NCI-H1105 (cell line): ENCODE data around the gene SLC38A10.
A peak's percentile ranks its signal among the peaks of the same experiment; 100 is the strongest.

Source experiments
- DNase-seq: peaks from one replicate; lab custom pipeline; 2025; lab: John Stamatoyannopoulos, UW

Gene SLC38A10

GRCh38 chr17:81295031-81295675 is at the start of gene SLC38A10:
TSS of gene SLC38A10 (minus strand) at chr17:81295307. CDS start at chr17:81294921, 386 bp downstream.
- DNase-seq = peak; percentile 74

GRCh38 chr17:81342269-81343070 is 47.4 kb upstream of the SLC38A10 start:
- DNase-seq = no peak

- no peak for DNase-seq
Observed at GRCh38 chr17:81341516-81342268, 46.6 kb upstream of the SLC38A10 start.

DNA sequence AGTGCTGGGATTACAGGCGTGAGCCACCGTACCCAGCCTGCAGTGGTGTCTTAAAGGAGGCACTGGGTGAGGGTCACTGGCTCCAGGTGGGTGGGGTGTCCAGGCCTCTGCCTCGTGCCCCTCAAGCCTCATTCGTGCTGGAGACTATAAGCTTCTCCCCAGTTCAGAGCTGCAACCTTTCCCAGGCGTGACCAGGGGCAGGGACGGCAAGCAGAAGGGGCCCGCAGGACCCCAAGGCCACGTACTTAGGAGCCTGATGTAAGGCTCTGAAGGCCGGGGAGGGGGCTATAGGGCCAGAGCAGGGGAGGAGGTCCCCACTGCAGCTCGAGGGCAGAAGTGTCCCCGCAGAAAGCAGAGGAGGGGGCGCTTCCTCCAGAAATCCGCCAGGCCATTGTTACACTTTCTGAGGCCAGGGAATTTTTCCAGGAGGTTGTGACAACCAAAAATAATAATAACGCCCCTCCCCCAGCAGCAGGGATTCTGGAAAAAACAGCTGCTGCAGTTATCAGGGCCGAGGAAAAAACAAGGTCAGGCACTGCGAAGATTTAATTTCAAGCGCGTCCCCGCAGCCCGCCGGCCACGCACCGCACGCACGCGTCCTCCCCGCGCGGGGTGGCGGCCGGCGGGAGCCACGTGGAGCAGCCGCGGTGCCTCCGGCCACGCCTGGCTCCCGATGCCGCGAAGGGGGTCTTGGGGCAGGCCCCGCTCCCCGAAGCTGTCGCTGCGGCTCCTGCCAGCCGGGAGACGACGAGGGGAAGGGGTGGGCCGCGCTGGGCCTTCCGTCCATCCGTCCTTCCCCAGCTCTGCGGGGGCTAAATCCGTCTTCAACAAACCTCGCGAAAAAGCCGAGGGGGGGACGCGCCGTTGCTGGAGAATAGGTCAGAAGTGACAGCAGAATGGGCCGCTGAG is 45.8 kb upstream of the SLC38A10 start:
- DNase-seq = no peak

GRCh38 chr17:81339534-81340296 is 44.6 kb upstream of the SLC38A10 start:
- no peak for DNase-seq

GRCh38 chr17:81339191-81339533 is 44.1 kb upstream of the SLC38A10 start:
- DNase-seq = no peak

GRCh38 chr17:81338274-81339190 is 43.4 kb upstream of the SLC38A10 start:
- DNase-seq = no peak

DNA sequence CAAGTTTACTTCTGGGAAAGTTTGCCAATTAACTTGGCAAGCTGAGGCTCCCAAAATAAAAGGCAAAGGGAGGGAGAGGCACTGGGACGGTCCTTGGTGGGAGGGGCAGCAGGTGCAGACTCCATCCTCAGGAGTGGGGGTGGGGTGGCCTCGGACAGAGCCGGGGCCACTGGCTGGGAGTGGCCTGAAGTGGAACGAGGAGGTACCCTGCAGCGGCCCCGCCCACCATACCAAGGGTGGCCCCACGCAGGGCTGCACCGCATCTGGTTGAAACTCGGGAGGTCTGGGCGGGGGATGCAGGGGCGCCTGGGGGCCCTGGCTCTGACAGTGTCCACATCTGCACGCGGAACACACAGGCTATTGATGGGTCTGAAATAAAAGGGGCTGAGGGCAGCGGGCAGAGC is 42.4 kb upstream of the SLC38A10 start:
- no peak for DNase-seq

GRCh38 chr17:81336930-81337325 is 41.8 kb upstream of the SLC38A10 start:
- no peak for DNase-seq

GRCh38 chr17:81336296-81336929 is 41.3 kb upstream of the SLC38A10 start:
- DNase-seq = no peak

DNA sequence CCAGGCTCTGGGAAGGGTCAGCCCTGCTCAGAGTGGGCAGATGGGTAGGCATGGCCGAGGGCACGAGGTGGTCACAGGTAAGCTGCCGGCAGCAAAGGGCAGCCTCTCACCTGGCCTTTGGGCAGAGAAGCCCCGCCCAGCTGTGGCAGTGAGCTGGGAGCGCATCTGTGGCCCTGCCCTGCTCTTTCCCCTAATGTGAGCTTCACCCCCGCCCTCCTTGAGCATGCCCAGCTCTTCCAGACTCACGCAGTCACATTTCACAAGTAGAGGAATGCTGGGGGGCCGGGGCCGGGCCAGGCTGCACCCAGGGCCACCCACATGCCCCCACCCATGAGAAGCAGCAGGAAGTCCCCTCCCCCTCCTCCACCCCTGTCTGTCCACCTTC is 40.7 kb upstream of the SLC38A10 start:
- no peak for DNase-seq

DNA sequence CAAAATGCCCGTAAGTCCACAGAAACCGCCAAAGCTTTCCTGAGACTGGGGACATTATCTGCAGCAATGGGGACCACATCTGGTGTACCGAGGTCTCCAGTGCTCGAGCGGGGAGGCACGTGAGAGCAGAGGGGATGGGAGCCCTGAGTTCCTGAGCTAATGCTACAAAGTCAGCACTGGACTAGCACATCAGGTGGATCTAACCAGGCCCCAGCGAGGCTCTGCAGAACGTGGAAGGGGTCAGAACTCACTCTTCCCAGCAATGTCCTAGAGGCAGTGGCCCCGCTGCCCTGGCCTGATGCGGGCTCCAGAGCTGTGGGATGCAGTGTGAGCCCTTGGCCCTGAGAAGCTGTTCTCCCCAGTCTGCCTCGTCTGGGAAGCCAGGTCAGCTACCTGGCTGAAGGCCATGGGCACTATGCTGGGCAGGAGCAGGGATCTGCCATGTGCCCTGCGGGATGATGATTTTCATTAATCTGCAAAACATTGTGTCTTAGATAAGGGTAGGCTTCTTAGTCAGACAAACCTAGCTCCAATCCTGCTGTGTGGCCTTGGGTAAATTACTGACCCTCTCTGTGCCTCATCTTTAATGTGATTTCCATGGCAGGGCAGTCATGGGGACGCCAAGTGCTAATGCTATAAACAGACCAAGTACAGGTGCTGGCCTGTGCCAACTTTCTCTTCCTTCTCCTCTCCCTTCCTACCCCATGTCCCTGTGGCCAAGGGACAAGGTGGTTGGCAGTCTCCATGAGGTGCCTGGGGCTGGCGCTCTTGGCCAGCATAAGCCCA is 40.1 kb upstream of the SLC38A10 start:
- DNase-seq = no peak

- DNase-seq = no peak
Observed at GRCh38 chr17:81334391-81334901, 39.3 kb upstream of the SLC38A10 start.

DNA sequence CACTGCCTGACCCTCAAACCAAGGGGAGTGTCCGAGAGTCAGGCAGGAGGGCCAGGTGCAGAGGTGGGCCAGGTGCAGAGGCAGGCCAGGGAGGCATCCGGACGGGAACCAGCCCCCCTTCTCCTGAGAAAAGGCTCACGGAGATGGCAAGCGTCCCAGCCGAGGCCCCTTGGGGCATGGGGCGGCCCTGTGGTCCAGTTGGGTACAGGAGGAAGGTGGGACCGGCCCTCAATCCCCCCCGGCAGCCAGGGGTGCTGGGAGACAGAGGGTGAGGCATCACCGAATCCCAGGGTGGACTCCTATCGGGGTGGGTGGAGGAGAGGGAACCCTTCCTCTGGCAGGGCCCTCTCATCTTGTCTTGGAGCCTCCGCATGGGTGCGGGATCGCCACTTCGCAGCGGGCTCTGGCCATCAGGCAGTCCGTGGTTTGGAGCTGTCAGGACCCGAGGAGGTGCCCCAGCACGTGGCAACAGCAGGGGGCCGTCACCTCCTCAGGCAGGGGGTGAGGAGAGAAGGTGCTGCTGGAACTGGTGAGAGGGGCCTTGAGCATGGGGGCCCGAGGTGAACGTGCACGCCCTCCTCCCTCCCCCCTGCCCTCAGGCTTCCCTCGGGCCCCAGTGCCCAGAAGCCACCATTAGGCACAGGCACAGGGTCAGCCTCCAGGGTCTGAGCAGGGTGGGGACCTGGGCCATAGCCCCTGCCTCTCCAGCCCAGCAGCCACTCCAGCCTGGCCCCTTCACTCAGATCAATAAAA is 38.7 kb upstream of the SLC38A10 start:
- no peak for DNase-seq

GRCh38 chr17:81332914-81333528 is 37.9 kb upstream of the SLC38A10 start:
- no peak for DNase-seq

GRCh38 chr17:81332118-81332834 is 37.2 kb upstream of the SLC38A10 start:
- no peak for DNase-seq
